Measurements from ENCODE around the gene FAM170B.

The FAM170B gene

DNA sequence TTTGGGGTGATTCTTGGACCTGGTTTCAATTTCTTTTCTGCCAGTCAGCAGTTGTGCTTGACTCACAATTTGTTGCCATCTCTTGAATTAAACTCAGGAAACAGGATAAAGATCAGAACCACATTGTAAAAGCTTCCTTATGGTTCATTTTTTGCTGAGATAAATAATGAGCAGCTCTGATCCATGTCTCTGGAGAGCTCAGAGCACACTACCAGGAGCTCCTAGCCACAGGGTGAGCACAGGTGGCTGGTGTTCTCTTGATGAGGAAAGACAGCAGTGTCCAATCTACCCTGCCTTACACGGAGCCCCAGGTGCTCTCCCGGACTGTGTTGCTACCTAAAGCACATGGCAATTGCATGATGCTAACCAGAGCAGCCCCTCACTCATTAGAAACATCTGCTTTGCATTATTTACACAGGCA is 17.2 kb upstream of the FAM170B start:
- DNase-seq = no peak

- no peak for DNase-seq
Observed at GRCh38 chr10:49150426-49150825, 16.6 kb upstream of the FAM170B start.

- no peak for DNase-seq
Observed at GRCh38 chr10:49149881-49150280, 16.1 kb upstream of the FAM170B start.

- no peak for DNase-seq
Observed at GRCh38 chr10:49144058-49144720, 10.4 kb upstream of the FAM170B start.

- no peak for DNase-seq
Observed at GRCh38 chr10:49143249-49143648, 9.4 kb upstream of the FAM170B start.

- no peak for DNase-seq
Observed at GRCh38 chr10:49141541-49142332, 7.9 kb upstream of the FAM170B start.

DNA sequence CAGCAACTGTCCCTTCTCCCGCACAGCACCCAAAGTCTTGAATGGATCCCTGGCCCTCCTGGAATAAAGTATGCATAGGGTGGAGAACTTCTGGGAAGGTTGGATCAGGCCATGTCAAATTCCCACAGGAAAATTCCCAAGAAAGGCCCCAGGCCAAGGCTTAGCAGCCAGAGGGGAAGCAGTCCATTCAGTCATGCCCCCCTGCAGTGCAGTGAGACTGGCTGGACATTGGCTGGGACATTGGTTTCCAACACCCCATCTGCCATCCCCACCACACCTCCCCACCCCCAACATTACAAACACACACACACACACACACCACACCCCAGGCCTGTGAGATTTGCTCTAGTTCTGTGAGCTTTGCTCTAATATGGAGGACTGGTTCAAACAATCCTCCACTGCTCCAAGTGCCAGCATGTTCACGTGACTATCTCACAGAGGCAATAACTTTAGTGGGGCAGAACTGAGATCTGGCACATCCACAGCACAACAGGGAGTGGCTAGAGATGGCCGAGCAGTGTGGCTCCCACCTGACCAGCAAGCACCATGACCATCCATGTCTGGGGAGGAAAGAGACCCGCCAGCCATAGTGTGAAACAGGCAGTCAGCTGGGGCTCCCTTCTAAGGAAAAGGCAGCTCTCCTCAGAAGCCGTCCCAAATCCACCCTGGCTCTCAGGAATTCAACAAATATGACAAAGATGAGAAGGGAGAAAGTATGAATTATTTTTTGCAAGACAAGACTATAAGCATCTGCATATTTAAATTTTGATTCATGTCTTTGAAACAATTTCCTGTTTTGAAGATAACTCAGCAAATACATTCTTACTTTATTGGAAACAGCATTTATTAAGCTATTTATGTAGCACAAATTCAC is 6.7 kb upstream of the FAM170B start:
- no peak for DNase-seq

DNA sequence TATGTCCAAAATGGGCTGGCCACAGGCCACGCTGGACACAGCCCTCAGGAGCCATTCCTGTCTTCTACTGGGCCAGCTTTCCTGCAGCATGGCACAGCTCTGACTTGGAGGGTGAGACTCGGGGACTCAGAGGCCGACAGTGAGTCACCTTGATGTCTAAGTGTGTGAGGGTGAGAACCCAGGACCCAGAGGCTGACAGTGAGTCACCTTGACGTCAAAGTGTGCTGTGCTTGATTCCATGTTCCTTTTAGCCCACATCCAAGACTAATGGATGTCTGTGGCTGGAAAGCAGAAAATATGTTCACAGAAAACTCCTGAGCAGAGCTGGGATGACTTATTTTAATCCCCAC is 6.0 kb upstream of the FAM170B start:
- no peak for DNase-seq

DNA sequence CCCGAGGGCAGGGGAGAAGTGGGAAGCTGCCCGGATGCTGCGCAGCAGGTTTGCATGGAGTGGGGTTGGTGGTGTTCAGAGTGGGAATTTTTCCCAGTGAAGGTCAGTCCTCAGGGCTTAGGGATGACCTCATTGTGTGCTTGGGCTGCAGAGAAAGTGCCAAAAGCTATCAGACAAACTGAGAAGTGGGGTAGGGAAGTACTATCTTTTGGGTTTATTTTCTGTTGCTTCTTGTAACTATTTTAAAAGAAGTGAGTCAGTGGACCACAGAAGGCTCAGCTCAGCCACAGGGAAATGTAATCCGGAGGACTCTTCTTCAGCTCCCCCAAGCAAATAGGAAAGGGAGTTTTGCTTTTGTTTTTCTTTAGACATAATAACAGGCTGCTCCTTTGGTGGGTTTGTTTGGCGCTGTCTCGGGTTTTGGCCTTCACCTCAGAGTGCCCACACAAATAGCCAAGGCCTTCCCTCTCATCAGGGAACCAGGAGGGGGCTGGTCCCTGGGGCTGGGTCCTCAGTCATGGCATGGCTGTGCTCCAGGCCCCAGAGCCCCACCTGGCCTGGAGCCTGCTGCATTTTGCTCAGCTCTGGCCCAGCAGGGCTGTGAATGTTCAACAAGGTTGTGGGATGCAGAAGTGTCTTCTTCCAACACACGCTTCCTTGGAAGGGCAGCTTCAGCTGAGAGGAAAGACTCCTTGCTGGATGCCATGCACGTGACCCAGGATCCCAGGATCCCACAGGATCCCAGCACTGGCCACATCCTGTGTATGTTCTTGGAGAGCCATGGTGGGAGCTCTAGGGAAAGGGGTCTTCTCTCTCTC is 5.4 kb upstream of the FAM170B start:
- no peak for DNase-seq

GRCh38 chr10:49138361-49138891 is 4.6 kb upstream of the FAM170B start:
- no peak for DNase-seq

GRCh38 chr10:49136525-49136924 is 2.7 kb upstream of the FAM170B start:
- DNase-seq = no peak

GRCh38 chr10:49135575-49136313 is 1.9 kb upstream of the FAM170B start:
- DNase-seq = no peak

- no peak for DNase-seq
Observed at GRCh38 chr10:49134327-49134726, 506 bp upstream of the FAM170B start.

- DNase-seq = no peak
Observed at GRCh38 chr10:49132362-49132737, 1.5 kb downstream of the FAM170B start.

DNA sequence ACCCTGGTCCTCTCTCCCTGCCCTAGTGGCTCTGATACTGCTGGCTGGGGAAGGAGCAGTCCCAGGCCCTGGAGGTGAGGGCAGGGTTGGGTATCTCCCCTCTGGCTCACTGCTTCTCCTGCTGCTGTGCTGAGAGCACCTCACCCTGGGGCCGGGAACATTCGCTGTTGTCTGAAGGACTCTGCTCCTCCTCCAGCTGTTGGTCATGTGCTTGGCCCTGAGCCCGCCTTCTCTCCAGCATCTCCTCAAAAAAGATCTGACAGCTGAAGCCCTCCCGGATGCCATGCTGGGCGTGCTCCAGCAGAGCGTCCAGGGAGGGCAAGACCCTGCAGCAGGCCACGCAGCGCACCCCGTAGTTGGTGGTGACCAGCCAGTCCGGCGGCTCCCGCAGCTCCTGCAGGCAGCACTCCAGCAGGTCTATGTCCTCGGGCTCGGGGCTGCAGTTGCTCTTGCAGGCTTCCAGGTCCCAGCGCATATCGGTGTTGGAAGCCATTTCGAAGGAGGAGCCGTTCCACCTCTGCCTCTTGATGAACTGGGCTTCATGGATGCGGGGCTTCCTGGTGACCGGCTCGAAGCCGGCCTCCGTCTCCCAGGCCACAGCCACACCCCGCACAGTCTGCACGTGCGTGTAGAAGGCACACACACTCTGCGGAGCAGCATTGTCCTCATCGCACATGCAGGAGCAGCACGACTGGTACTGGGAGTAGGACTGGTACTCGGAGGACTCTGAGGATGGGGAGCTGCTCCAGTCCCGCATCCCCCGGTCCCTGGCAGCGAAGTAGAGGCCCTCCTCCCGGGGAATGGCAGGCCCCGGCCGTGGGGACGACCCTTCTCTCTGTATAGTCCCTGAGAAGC is 2.1 kb downstream of the FAM170B start:
- no peak for DNase-seq

GRCh38 chr10:49129376-49129775 is 4.4 kb downstream of the FAM170B start:
- DNase-seq = no peak

- DNase-seq = no peak
Observed at GRCh38 chr10:49128854-49129253, 5.0 kb downstream of the FAM170B start.

GRCh38 chr10:49123981-49124950 is 9.6 kb downstream of the FAM170B start:
- no peak for DNase-seq

- no peak for DNase-seq
Observed at GRCh38 chr10:49120911-49121310, 12.9 kb downstream of the FAM170B start.

DNA sequence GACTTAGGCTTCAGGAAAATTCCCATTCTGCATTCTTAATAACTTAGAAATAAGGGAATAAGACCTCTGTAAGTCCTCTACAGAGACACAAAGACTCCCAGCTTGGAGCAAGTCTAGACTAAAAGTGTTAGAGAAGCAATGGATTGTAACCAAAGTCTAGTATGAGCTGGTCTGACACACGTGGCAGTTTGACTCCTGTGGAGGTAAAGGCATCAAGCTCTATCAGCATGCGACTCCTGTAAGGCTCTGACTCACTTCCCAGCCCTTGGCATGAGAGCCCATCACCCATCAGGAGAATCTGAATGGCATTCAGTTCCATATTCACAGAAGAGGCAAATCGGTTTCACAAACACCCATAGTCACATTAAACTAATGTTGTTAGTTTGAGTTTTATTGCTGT is 14.1 kb downstream of the FAM170B start:
- DNase-seq = no peak

Measured in cortex of kidney (tissue), 1 donor.